ENCODE data around the gene SEMA4A.
A peak's percentile ranks its signal among the peaks of the same experiment; 100 is the strongest.
"Not testable (repeated sequence)": the region's sequence is repeated elsewhere in the genome, so short reads cannot be mapped to it uniquely, and the experiment has no call there.

The SEMA4A gene

DNA sequence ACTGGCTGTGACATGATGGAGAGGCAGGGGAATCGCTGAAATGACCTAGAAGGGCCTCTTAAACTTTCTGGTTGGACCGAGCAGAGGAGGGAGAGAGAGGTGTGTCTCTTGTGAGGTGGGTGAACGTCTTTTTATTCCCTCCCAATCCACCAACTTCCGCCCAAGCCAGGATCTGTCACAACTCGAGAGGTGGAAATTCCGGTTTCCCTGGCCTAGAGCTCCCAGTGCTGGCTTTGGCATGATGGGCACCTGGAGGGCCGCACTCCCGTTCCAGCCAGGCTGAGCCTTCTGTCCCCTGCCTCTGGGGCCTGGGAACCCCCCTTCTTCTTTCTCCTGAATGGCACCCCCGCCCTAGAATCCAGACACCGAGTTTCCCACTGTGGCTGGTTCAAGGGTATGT, at the start of gene SEMA4A:
SEMA4A (plus strand) TSS at position 224 of the 400 bp plus-strand sequence. CDS start 994 bp downstream, outside the sequence.
- DNase-seq, result no peak

DNA sequence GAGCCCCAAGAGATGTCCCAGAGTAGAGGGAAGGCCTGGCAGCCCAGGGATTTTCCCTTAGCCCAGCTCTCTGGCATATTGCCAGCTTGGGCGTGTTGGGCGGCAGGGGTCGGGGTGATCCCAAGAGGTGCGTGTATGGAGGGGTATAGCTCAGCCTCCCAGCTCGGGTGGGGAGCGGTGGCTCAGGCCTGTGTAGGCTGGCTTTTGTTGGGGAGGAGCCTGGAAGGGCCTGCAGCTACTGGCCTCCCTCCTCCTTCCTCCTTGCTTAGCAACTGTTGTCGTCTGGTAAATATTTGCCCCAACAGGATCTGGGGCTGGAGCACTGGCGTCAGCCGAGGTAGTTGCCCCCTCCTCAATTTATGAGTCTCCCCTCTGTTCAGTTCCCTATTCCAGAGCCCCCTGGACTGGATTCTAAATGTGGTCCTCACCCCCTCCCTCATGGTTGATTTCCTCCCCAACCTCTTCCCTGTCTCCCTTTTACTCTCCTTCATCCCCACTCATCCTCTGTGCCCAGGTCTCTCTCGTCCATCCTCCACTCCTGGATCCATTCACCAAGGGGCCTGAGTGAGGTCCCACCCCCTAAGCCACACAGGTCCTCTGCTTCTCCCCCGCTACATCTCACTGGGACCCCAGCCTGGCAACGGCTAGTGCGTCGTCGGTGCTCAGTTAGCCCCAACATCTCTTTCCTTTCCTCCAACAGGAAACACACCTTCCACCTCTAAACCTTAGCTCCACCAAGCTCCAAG, 49.1 kb upstream of the SEMA4A start:
- peak; percentile 71 for DNase-seq

DNA sequence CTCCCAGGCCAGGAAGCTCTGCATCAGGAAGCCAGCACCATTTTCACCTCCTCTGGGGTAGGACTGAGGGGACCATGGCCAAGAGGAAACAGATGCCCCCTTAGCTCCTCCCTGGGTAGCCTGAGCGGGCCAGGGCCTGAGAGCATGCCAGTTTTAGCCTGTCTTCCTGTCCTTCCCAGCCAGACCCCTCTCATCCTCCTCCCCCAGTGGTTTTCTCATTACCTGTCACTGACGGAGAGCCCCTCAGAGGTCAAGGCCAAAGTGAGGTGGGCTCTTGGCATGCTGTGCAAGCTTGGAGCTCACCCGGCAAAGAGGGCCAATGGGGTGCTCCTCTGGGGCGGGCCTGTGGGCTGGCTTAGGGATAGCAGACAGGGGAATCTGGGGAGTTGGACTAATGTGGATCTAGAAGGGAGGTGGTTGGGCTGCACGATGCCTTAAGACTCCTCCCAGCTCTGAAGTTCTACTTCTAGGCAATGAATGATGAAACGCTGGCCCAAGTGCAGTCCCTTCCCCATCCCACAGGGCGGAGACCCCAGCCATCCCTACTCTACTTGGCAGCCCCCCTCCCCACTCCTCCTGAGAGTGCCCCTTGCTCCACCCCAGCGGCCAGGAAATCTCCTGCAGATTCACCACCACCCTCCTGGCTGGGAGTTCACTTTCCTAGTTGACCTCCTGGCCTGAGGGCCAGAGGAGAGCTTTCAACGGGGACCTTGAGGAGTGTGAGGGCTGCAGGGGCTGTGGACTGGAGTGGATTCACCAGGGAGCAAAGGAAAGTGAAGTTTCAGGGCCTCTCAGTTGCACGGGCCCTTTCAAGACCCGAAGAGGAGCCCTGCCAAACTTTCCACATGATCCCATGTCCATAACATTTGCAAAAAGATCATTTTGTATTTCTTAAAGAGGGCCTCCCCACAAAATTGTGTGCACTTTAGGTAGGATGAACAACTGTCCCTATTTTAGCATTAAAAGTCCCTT, 48.2 kb upstream of the SEMA4A start:
- DNase-seq, result no peak

DNA sequence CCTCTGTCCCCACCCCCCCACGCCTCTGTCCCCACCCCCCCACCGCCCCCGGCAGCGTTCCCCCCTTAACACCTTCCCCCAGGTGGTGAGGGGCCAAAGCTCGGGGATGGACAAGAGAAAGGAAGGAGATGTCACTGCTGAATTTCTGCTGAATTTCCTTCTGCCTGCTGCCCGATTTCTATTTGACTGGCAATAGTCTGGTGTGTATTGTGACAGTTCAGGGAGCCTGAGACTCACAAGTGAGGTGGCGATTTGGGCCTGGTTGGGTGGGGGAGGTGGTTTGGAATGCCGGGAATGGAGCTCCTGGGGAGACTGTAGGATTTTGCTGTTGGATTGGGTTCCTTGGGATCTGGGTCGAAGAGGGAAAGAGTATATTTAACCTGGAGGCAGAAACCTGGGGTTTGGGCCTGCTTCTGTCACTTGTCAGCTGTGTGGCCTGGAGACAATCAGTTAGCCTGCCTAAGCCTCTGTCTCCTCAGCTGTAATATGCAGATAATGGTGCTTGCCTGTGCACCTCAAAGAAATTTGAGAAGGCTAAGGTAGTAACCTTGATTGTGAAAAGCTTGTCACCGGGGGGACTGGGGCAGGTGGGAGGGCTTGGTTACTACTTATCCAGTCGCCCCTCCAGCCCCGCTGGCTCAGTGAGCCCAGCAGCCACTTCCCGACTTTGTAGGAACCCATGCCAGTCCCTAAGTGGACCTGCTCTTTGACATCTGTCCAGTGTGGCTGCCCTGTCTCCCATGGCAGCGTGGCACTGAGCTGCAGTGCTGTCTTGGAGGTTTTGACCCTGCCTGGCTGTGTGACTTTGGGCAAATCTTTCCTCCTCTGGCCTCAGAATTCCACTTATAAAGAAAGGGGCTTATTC, 46.5 kb upstream of the SEMA4A start:
- DNase-seq, result no peak

DNA sequence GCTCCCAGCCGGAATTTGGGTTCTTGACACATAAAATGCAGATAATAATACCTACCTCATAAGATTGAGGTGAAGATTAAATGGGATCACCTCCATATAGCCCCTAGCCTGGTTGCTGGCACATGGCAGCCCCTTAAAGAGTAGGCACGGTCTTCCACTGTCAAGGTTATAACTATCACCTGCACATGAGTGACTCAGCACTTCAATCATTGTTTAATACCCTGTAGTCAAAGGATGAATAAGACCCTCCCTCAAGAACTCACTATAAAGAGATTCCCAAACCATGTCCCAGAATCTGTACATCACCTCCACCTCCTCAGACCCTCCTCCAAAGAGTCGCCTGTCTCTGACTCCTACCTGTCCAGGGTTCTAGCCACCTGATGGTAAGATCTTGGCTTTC, 45.3 kb upstream of the SEMA4A start:
- DNase-seq, result no peak

DNA sequence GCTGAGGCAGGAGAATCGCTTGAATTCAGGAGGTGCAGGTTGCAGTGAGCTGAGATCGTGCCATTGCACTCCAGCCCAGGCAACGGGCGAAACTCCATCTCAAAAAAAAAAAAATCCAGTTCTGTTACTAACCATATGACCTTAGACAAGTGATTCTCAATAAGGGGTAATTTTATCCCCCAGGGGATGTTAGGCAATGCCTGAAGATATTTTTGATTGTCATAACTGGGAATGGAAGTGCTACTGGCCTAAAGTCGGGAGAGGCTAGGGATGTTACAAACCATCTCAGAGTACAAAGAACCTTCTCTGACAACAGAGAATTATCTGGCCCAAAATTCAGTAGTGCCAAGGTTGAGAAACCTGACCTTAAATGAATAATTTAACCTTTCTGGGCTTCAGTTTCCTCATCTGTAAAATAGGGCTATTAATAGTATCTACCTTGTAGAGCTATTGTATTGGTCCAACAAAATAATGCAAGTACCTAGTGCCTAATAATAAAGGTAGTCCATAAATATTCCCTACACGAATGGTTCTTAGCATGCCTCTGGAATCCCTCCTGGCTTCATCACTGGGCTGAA, 44.6 kb upstream of the SEMA4A start:
- DNase-seq, result no peak

DNA sequence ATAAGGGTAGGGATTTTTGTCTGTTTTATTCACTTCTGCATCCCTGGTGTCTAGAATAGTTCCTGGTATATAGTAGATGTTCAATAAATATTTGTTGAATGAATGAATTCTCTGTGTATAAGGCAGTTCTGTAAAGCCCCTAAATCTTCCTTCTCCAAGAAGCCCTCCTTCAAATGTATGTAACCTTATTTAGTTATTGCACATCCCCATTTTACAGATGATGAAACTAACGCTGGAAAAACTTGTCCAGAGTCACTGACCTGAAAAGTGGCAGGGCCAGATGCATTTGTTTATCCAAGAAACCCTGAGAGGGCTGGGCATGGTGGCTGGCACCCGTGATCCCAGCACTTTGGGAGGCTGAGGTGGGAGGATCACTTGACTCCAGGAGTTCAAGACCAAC, 43.1 kb upstream of the SEMA4A start:
- no peak for DNase-seq

DNA sequence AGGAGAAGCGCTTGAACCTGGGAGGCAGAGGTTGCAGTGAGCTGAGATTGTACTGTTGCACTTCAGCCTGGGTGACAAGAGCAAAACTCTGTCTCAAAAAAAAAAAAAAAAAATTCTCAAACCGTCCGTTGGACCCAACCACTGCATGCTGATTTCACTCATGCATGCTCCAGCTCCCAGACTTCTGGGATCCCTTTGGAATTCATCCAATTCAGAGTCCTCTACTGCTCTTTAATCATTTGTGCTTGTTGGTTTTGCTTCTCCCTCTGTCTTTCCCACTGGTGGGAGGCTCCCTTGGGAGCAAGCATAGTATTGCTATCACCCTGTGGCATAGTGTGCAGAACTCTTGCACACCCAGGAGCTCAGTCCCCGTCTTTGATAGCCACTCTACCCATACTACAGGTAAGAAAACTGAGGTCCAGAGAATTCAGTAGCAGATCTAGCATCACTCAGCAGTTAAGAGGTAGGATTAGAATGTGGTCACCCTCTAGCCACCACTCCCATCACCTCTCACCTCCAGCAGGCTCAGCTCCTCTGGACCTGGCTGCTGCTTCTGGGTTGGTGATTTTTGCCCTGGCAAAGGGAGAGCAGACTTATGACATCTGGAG, 41.9 kb upstream of the SEMA4A start:
- no peak for DNase-seq

DNA sequence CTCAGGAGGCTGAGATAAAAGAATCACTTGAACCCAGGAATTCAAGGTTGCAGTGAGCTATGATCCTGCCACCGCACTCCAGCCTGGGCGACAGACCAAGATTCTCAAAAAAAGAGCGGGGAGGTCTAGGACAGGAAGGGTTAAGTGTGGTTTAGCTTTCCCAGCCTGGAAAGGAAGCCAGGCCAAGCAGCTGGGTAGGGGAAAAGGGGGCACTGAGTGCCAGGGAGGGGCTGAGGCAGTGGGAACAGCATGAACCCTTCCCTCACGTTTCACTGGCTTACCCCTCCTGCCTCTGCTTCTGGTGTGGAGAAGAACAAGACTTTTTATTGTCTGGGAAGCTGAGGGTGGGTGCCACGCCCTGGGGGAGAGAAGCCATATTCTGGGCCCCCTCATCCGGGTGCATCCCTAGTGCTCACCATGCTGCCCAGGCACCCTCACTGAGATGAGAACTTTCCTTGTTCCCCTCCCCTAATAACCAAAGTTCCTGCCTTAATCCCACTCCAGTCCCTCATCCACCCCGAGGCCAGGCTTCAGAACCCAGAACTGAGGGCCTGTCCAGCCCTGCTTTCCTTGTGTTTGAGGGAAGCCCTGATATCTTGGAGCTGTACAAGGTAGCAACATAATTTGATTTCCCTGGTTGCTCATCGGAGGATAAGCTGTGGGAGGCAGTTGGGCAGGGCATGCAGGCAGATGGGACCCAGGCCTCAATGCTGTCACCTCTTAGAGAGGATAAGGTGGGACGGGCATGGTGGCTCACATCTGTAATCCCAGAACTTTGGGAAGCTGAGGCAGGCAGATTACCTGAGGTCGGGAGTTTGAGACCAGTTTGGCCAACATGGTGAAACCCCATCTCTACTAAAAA, 40.9 kb upstream of the SEMA4A start:
- no peak for DNase-seq

DNA sequence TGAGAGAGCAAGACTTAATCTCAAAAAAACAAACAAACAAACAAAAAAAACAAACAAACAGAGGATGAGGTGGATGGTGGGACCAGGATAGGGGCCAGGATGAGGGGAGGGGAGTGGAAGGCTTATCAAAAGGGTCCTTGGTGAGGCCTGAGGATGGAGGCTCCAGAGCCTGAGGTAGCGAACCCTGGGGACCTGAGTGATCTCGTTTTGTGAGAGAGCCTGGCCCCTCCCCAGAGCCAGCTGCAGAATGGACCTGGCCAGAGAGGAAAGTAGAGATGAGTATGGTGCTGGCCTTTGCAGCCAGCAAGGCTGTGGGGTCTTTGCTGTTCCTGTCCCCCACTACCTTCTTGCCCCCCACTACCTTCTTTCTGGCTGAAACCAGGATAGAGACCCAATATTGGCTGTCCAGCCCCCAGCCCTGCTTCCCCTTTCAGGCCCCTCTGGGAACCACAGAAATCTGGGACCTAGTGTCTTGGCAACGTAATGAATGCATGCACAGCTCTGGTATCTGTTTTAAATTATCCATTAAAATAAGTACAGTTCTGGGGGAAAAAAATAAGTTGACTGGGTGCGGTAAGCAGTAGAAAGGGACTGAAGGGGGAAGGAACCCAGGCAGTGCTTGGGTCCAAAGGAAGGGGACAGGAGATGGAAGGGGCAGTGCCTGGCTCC, 40.0 kb upstream of the SEMA4A start:
- DNase-seq, result no peak

DNA sequence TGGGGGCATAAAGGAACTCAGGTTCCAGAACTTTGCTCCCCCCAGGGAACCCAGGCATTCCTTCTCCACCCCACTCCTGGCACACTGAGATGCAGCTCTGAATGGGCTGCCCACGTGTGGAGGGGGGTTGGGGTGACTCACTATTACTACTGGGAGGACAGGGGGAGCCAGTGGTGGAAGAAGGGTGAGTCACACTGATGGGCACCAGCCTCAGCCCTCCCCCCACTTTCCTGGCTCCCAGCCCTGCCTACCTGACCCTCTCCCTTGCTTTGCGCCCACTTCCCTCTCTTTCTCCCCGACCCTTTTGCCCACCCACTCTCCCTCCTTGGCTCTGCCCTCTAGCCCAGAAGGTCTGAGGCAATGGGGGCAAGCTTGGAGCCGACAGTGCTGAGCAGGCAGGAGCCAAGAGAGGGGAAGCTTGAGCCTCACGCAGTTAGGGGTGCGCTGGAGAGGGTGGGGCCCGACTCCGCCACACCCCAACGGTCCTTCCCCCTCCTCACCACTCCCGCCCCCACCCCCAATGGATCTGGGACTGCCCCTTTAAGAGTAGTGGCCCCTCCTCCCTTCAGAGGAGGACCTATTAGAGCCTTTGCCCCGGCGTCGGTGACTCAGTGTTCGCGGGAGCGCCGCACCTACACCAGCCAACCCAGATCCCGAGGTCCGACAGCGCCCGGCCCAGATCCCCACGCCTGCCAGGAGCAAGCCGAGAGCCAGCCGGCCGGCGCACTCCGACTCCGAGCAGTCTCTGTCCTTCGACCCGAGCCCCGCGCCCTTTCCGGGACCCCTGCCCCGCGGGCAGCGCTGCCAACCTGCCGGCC, 39.1 kb upstream of the SEMA4A start, which contains the start of gene LMNA:
LMNA (plus strand) TSS at position 611 of the 818 bp plus-strand sequence. CDS start 208 bp downstream, outside the sequence.
- DNase-seq, result peak; percentile 94

DNA sequence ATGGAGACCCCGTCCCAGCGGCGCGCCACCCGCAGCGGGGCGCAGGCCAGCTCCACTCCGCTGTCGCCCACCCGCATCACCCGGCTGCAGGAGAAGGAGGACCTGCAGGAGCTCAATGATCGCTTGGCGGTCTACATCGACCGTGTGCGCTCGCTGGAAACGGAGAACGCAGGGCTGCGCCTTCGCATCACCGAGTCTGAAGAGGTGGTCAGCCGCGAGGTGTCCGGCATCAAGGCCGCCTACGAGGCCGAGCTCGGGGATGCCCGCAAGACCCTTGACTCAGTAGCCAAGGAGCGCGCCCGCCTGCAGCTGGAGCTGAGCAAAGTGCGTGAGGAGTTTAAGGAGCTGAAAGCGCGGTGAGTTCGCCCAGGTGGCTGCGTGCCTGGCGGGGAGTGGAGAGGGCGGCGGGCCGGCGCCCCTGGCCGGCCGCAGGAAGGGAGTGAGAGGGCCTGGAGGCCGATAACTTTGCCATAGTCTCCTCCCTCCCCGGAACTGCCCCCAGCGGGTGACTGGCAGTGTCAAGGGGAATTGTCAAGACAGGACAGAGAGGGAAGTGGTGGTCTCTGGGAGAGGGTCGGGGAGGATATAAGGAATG, 38.4 kb upstream of the SEMA4A start:
- no peak for DNase-seq

DNA sequence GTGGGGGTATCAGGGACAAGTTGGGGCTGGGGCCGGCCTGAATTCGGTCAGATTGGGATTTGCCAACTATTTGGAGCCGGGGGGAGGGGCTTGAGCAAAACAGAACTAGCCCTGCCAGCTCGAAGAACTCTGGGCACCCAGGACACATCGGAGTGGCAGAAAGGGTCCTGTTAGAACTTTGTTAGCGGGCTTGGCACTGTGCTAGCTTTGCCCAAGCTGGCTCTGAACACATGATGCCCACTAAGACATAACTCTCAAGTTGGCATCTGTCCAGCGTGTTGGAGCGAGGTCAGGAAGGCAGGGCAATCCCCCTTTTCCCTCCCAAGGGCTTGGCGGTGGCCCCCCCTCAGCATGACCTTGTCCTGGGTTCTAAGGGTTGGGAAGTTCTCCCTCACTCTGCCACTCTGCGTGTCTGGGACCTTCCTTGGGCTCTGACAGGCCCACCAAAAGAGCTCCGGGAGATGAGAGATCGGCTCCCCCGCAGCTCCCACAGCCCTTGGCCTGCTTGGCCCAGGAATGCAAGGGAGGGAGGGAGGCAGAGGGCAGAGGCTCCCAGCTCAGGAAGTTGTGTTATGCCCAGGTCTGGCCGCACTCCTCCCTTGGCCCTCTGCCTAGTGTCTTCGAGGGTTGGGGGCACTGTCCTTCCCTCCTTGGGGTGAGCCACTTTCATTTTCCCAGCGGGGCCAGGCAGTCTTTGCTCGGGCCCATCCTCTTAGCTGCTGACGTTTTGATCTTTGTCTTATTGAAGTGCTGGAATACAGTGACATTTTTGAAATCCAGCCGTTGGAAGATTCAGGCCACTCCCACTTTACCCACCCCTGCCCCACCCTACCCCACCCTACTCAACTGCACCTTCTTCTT, 37.6 kb upstream of the SEMA4A start:
- DNase-seq, result no peak

DNA sequence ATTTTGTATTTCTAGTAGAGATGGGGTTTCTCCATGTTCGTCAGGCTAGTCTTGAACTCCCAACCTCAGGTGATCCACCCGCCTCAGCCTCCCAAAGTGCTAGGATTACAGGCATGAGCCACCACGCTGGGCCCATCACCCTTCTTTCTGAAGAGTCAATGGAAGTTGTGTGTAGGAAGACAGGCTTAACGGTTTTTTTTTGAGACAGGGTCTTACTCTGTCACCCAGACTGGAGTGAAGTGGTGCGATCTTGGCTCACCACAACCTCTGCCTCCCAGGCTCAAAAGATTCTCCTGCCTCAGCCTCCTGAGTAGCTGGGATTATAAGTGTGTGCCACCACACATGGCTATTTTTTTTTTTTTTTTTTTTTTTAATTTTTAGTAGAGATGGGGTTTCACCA, 36.7 kb upstream of the SEMA4A start:
- DNase-seq, result not testable (repeated sequence)

DNA sequence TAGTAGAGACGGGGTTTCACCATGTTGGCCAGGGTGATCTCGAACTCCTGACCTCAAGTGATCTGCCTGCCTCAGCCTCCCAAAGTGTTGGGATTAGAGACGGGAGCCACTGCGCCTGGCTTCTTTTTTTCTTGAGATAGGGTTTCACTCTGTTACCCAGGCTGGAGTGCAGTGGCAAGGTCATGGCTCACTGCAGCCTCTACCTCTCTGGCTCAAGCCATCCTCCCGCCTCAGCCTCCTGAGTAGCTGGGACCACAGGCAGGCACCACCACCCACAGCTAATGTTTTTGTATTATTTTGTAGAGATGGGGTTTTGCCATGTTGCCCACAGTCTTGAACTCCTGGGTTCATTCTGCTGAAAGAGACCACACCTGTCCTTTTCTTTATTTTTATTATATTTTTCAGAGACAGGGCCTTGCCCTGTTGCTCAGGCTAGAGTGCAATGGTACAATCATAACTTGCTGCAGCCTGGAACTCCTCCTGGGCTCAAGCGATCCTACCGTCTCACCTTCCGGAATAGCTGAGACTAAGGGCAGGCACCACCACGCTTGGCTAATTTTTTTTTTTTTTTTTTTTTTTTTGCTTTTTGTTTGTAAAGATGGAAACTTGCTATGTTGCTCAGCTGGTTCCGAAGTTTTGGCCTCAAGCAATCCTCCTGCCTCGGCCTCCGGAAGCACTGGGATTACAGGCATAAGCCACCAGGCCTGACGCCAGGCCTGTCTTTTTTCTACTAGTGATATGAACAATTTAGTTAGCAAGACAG, 35.8 kb upstream of the SEMA4A start:
- no peak for DNase-seq

DNA sequence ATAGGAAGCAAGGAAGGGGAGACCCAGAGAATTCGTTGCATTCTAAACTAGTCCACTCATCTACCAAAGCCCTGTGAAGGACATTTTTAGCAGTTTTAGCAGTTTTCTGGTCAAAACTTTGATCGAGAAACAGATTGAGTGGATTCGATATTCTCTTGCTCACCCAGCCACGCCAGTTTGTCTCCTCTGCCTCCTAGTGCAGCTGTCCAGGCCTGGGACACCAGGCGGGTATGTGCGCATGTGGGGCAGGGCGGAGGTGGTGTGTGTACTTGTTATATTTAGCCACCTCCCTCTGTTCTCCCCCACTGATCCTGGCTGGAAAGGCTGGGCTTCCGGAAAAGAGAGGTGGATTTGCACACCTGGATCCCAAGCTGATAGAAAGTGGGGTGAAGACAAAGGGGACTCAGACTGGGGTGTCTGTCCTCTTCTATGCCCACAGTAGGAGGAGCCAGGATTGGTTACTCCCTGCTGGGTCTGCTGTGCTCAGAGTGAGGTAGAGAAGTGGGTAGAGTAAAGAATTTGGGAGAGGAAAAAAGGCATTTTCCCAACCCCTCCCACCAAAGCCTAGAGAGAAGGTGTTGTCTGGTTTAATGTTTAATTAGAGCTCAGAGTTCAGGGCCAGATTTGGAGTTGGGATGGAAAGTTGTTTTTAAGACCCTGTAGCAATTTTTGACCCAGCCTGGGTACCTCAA, 35.1 kb upstream of the SEMA4A start:
- no peak for DNase-seq
